GM19351 (cell line): ENCODE results near the gene KCNE5.
"Not testable (repeated sequence)": the region's sequence is repeated elsewhere in the genome, so short reads cannot be mapped to it uniquely, and the experiment has no call there.

Source experiments
- ATAC-seq: cut with Tn5 transposase; IDR thresholded peaks from one replicate; pipeline ENCODE4 v1.9.1; 2021; ENCODE audit warnings: mild to moderate bottlenecking, moderate library complexity; ENCODE audit not compliant: unreplicated experiment

The KCNE5 gene

GRCh38 chrX:109624641-109625616 is at the start of gene KCNE5:
KCNE5 (minus strand) TSS chrX:109625172; CDS start chrX:109625020, 152 bp downstream.
- ATAC-seq, result no peak

GRCh38 chrX:109672239-109672638 is 47.3 kb upstream of the KCNE5 start:
- ATAC-seq, result no peak

- not testable (repeated sequence) for ATAC-seq
These were observed 46.2 kb upstream of the KCNE5 start for GRCh38 chrX:109671170-109671569.

GRCh38 chrX:109667986-109668385 is 43.0 kb upstream of the KCNE5 start:
- no peak for ATAC-seq

GRCh38 chrX:109660435-109661143 is 35.6 kb upstream of the KCNE5 start:
- no peak for ATAC-seq

- ATAC-seq, result no peak
These were observed 33.4 kb upstream of the KCNE5 start for GRCh38 chrX:109658391-109658790.

GRCh38 chrX:109657364-109657763 is 32.4 kb upstream of the KCNE5 start:
- not testable (repeated sequence) for ATAC-seq

- ATAC-seq, result no peak
These were observed 31.8 kb upstream of the KCNE5 start for GRCh38 chrX:109656774-109657173.

GRCh38 chrX:109655502-109656201 is 30.7 kb upstream of the KCNE5 start:
- no peak for ATAC-seq

GRCh38 chrX:109654516-109655109 is 29.6 kb upstream of the KCNE5 start:
- no peak for ATAC-seq

- not testable (repeated sequence) for ATAC-seq
These were observed 19.7 kb upstream of the KCNE5 start for GRCh38 chrX:109644671-109645070.

GRCh38 chrX:109643687-109644086 is 18.7 kb upstream of the KCNE5 start:
- ATAC-seq, result peak; percentile 64

GRCh38 chrX:109638158-109638557 is 13.2 kb upstream of the KCNE5 start:
- ATAC-seq, result no peak

- not testable (repeated sequence) for ATAC-seq
These were observed 12.5 kb upstream of the KCNE5 start for GRCh38 chrX:109637477-109637876.

- peak; percentile 69 for ATAC-seq
These were observed 10.2 kb upstream of the KCNE5 start for GRCh38 chrX:109635146-109635545.

- no peak for ATAC-seq
These were observed 8.0 kb upstream of the KCNE5 start for GRCh38 chrX:109632906-109633504.

GRCh38 chrX:109629310-109629709 is 4.3 kb upstream of the KCNE5 start:
- no peak for ATAC-seq

GRCh38 chrX:109626637-109627036 is 1.7 kb upstream of the KCNE5 start:
- no peak for ATAC-seq

GRCh38 chrX:109623997-109624396 is 975 bp downstream of the KCNE5 start:
- no peak for ATAC-seq

GRCh38 chrX:109622270-109622669 is 2.7 kb downstream of the KCNE5 start:
- ATAC-seq, result no peak
